HFF-Myc (cell line): Measurements from ENCODE around the gene CPXM2.

ENCODE experiments used
- DNase-seq: peaks from one replicate; pipeline ENCODE4 v3.0.0-alpha.2; 2011; ENCODE audit warnings: low read depth; ENCODE audit errors: extremely low read depth
- H3K4me3 ChIP-seq: replicated peaks from 2 replicates; pipeline ENCODE4 v1.5.1; 2011; ENCODE audit warnings: low read depth, mild to moderate bottlenecking, control low read depth, low read length
- TF ChIP-seq, protein P1 (sequence below): IDR thresholded peaks from 2 replicates; pipeline ENCODE4 v1.5.1; 2012; ENCODE audit warnings: mild to moderate bottlenecking, low read depth, low read length, control low read depth; ENCODE audit errors: missing control alignments

Gene CPXM2

GRCh38 chr10:123777881-123778280 is 113.7 kb downstream of the CPXM2 start:
- no peak for DNase-seq
- H3K4me3 ChIP-seq = no peak overlapping the region
- TF ChIP-seq, protein P1, sequence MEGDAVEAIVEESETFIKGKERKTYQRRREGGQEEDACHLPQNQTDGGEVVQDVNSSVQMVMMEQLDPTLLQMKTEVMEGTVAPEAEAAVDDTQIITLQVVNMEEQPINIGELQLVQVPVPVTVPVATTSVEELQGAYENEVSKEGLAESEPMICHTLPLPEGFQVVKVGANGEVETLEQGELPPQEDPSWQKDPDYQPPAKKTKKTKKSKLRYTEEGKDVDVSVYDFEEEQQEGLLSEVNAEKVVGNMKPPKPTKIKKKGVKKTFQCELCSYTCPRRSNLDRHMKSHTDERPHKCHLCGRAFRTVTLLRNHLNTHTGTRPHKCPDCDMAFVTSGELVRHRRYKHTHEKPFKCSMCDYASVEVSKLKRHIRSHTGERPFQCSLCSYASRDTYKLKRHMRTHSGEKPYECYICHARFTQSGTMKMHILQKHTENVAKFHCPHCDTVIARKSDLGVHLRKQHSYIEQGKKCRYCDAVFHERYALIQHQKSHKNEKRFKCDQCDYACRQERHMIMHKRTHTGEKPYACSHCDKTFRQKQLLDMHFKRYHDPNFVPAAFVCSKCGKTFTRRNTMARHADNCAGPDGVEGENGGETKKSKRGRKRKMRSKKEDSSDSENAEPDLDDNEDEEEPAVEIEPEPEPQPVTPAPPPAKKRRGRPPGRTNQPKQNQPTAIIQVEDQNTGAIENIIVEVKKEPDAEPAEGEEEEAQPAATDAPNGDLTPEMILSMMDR = no peak

GRCh38 chr10:123774132-123774742 is 117.4 kb downstream of the CPXM2 start:
- DNase-seq = no peak
- no peak overlapping the region for H3K4me3 ChIP-seq
- TF ChIP-seq, protein P1 = no peak

DNA sequence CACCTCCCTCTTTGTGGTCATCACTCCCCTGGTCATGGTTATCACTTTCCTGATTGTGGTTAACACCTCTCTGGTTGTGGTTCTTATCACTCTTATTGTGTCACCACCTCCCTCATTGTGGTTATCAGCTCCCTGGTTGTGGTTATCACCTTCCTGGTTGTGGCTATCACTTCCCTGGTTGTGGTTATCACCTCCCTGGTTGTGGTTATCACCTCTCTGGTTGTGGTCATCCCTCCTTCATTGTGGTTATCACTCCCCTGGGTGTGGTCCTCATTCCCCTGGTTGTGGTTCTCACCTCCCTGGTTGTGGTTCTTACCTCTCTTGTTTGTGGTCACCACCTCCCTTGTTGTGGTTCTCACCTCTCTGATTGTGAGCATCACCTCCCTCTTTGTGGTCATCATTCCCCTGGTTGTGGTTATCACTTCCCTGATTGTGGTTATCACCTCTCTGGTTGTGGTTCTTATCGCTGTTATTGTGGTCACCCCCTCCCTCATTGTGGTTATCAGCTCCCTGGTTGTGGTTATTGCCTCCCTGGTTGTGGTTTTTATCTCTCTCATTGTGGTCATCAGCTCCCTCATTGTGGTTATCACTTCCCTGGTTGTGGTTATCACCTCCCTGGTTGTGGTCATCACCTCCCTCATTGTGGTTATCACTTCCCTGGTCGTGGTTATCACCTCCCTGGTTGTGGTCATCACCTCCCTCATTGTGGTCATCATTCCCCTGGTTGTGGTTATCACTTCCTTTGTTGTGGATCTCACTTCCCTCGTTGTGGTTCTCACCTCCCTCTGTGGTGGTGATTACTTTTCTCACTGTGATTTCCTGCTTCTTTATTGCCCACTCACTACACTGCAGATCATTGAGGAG is 118.7 kb downstream of the CPXM2 start:
- no peak for DNase-seq
- TF ChIP-seq, protein P1 = no peak
- no peak overlapping the region for H3K4me3 ChIP-seq

- no peak for DNase-seq
- H3K4me3 ChIP-seq = no peak overlapping the region
- TF ChIP-seq, protein P1 = no peak
Measured at GRCh38 chr10:123771877-123772644, 119.5 kb downstream of the CPXM2 start.

DNA sequence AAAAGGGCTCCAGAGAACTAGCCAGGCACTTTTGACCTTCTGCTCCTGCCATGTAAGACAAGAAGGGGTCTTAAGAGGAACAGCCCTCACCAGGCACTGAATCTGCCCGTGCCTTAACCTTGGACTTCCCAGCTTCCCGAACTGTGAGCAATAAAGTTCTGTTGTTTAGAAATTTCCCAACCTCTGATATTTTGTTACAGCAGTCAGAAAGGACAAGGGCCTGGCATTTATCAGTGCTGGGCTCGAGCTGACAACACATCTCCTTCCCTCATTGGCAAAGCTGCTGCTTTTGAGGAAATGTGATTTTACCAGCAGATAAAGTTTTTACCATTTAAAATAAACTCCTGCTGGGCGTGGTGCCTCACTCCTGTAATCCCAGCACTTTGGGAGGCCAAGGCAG is 122.0 kb downstream of the CPXM2 start:
- no peak for DNase-seq
- TF ChIP-seq, protein P1 = no peak
- no peak overlapping the region for H3K4me3 ChIP-seq

- no peak overlapping the region for H3K4me3 ChIP-seq
- TF ChIP-seq, protein P1 = no peak
- no peak for DNase-seq
Measured at GRCh38 chr10:123766761-123767160, 124.8 kb downstream of the CPXM2 start.
